ENCODE data around the gene POGLUT2. TPM values are rescaled to one million over a fixed set of nuclear protein-coding genes. Genes with fewer than 3 reads are reported as not detected.
"Not testable (repeated sequence)": the region's sequence is repeated elsewhere in the genome, so short reads cannot be mapped to it uniquely, and the experiment has no call there.

POGLUT2 gene
- total RNA-seq, 1 donor from 2014 or later: 9.3 TPM

DNA sequence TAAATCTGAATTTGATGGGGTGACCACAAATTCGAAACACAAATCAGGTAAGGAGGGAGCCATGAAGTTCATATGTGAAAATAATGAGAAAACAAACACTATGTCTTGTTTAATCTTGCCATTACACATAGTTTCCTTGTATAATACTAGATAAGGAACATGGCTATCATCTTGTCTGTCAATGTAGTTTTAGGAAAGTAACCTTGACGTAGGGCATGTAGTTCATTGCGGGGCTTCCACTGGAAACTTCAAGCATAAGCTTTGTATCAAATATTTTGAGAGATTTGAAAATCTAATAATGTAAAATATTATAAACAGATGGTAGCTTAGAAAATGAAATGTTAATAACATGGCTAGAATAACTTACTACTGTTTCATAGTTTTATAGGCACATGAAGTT is 8.9 kb upstream of the POGLUT2 start:
- no peak for DNase-seq (ENCODE audit: low read depth)

DNA sequence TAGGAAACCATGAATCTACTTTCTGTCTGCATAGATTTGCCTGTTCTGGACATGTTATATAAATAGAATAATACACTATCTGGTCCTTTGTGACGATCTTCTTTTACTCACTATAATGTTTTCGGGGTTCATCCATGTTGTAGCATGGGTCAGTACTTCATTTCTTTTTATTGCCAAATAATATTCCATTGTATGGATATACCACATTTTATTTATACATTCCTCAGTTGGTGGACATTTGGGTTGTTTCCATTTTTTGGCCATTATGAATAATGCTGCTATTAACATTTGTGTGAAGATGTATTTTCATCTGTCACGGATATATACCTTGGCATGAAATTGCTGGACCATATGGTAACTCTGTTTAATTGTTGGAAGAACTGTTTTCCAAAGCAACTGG is 6.9 kb upstream of the POGLUT2 start:
- no peak for DNase-seq (ENCODE audit: low read depth)

DNA sequence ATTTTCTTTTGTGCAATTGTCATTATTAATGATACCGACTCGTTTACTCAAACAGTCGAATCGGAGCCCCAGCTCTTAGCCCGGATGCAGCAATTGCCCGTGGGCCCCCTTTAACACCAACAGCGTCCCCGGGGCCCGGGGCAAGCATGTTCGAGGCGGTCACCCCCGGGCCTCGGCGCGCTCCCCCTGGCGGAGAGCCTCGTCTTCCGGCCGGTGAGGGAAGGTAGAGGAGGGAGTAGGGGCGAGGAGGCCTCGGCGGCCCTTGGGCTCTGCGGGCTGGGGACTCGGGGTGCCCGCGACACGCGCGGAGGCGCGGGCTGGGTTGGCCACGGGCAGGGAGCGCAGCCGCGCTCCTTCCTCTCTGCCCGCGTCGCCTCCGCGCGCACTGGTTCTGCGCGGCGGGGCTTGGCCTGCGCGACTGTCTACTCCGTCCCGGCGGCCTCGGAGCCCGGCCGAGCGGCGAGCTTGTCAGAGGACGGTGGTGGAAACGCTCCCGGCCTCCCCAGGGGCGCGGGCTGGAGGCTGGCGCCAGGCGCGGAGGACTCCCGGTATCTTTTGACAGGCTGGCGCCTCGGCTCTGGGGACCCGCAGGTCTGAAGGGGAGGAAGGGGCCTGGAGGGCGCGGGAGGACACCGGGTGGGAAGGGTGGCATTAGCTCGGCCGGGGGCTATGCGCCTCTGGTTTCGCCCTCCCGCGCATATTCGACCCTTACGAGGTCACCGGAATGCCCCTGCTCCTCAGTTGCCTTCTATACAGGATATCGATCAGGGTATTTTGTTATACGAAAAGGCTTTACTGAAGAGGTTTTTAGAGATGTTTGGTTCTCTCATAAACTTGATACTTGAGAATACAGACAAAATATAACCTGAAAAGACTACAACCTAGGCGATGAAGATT is 1.6 kb upstream of the POGLUT2 start:
- peak; percentile 89 for DNase-seq (ENCODE audit: low read depth)

DNA sequence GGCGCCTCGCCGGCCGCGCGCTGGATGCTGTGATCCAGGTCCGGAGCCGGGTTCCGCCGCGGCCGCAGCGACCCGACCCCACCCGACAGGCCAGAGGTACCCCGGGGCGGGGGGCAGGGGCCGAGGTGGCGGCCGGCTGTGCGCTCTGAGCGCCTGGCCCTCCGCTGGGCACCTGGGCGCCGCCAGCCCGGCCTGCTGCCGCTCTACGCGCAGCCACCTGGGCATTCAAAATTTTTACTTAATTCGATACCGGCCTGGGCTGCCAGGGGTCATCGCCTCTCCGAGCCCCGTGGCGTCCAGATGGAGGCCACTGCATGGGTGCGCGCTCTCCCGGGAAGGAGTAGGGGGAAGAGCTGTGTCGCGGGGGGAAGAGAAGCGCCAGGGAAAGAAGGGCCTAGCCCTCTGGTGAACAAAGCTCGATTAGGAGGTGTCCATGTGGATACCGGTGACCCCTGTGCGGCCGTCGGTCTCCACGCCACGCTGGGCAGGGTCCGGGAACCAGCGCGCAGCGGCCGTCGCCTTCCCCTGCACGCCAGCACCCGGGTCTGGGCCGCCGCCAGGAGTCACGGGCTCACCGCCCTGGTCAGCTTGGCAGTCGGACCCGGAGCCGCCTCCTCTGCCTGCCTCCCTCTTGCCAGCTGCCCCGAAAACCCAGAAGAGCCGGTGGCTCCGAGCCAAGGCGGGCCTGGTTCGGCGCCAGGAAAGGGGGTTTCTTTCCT is 809 bp upstream of the POGLUT2 start:
- DNase-seq (ENCODE audit: low read depth): no peak

DNA sequence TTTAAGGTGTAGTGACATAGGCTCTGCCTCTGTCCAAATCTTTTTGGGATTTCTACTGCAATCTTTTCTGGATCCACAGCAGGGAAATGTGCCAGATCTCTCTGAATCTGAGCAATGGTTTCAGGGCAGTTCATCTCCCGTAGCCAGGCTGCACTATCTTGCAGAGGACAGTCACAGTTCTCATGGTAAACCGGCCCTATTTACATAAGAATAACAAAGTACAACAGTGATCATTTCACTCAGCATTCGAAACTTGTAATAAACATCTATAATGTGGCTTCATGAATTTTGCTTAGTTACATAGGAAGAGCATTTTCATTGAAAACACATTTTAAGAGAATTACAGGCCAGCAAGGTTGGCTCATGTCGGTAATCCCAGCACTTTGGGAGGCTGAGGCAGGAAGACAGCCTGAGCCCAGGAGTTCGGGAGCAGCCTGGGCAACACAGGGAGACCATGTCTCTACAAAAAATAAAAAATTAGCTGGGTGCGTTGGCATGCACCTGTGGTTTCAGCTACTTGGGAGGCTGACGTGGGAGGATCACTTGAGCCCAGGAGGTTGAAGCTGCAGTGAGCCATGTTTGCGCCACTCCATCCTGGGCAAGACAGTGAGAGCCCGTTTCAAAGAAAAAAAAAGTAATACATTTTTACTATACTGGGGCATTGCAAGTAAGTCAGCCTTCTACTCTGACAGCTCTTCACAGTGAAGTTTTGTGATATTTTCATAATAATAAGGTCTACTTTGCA is 5.0 kb downstream of the POGLUT2 start:
- DNase-seq (ENCODE audit: low read depth): no peak

DNA sequence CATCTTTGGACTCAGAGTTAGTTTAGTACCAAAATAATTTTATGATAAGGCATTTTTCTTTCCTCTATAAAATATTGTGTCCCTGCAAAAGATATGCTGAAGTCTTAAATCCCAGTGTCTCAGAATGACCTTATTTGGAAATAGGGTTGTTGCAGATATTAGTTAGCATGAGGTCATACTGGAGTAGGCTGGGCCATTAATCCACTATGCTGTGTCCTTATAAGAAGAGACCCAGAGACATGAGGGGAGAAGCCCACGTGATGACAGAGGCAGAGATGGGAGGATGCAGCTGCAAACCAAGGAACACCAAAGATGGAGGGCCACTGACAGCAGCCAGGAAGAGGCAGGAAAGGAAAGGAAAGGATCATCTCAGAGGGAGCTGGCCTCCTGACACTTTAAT is 6.4 kb downstream of the POGLUT2 start:
- DNase-seq (ENCODE audit: low read depth): no peak

DNA sequence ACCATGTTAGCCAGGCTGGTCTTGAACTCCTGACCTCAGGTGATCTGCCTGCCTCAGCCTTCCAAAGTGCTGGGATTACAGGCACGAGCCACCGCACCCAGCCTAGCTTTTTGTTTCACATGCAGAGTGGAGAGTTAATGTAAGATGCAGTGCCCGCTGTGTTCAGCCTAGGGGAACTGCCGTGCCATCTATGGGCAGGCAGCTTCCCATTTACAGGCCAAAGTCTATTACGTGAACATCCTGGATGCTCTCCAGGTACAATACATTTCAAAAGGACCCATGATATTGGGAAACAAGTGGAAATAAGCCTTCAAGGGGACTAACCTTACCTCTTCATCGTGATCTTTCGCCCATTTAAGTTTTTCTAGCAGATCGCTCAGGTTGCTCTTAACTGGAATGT is 10.1 kb downstream of the POGLUT2 start:
- no peak for DNase-seq (ENCODE audit: low read depth)

- no peak for DNase-seq (ENCODE audit: low read depth)
These were observed 14.3 kb downstream of the POGLUT2 start for GRCh38 chr13:102784483-102784882.

DNA sequence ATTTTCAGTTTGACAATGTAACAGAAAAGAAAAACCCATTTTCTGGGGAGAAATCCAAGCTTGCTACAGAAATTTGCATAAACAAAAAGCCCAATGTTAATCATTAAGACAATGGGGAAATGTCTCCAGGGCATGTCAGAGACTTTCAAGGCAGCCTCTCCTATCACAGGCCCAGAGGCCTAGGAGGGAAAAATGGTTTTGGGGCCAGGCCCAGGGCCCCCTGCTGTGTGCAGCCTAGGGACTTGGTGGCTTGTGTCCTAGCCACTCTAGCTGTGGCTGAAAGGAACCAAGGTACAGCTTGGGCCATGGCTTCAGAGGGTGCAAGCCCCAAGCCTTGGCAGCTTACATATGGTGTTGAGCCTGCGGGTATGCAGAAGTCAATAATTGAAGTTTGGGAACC is 17.2 kb downstream of the POGLUT2 start:
- no peak for DNase-seq (ENCODE audit: low read depth)

- not testable (repeated sequence) for DNase-seq (ENCODE audit: low read depth)
These were observed 18.1 kb downstream of the POGLUT2 start for GRCh38 chr13:102780656-102781055.

- no peak for DNase-seq (ENCODE audit: low read depth)
These were observed 19.2 kb downstream of the POGLUT2 start for GRCh38 chr13:102779436-102780159.

GRCh38 chr13:102777736-102778135 is 21.0 kb downstream of the POGLUT2 start:
- no peak for DNase-seq (ENCODE audit: low read depth)

GRCh38 chr13:102776271-102776670 is 22.5 kb downstream of the POGLUT2 start:
- DNase-seq (ENCODE audit: low read depth): no peak

DNA sequence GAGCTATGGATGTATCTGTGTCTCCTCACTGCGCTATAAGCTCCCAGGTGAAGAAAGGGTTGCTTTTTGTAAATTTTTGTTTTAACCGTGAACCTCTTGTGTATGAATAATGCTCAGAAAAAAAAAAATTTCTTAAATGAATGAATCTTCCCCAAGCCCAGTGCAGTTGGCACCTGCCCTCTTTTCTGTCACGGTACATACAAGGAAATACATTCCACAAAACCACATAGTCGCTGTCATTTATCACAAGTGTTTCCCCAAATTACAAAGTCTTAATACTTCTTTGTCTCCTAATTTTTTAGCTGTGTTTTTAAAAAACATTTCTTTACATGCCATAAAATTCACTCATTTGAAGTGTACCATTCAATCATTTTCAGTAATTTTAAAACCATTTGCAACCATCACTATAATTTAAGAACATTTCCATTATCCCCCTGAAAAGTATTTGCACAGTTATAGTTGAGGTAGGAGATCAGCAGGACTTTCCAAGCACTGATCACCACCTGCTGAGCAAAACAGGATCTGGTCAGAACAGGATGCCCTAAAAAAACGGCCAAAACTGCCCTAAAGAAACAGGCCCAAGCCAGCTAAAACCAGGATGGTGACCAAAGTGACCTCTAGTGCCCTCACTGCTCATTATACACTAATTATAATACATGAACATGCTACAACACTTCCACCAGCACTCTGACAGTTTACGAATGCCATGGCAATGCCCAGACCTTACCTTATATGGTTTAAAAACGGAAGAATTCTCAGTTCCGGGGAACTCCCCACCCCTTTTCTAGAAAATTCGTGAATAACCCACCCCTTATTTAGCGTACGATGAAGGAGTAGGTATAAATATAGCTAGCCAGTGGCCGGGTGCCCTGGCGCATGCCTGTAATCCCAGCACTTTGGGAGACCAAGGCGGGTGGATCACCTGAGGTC is 23.9 kb downstream of the POGLUT2 start:
- DNase-seq (ENCODE audit: low read depth): no peak

- DNase-seq (ENCODE audit: low read depth): no peak
These were observed 24.6 kb downstream of the POGLUT2 start for GRCh38 chr13:102774214-102774568.

GRCh38 chr13:102773441-102774213 is 25.1 kb downstream of the POGLUT2 start, which contains the start of gene TEX30:
Gene TEX30 (minus strand): TSS chr13:102773786. CDS start chr13:102770026, 3,760 bp downstream.
- DNase-seq (ENCODE audit: low read depth): peak; percentile 86

DNA sequence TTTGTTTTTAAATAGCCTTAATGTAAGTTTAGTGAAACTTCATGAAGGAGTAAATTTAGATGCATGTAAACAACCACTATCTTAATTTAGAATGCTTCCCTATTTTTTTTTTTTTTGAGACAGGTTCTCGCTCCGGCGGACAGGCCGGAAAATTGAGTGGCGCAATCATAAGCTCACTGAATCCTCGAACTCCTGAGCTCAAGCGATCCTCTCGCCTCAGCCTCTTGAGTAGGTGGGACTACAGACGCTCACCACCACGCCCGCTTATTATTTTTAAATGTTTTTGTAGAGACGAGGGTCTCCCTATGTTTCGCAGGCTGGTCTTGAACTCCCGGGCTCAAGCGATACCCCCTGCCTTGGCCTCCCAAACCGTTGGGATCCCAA is 26.7 kb downstream of the POGLUT2 start:
- DNase-seq (ENCODE audit: low read depth): no peak

DNA sequence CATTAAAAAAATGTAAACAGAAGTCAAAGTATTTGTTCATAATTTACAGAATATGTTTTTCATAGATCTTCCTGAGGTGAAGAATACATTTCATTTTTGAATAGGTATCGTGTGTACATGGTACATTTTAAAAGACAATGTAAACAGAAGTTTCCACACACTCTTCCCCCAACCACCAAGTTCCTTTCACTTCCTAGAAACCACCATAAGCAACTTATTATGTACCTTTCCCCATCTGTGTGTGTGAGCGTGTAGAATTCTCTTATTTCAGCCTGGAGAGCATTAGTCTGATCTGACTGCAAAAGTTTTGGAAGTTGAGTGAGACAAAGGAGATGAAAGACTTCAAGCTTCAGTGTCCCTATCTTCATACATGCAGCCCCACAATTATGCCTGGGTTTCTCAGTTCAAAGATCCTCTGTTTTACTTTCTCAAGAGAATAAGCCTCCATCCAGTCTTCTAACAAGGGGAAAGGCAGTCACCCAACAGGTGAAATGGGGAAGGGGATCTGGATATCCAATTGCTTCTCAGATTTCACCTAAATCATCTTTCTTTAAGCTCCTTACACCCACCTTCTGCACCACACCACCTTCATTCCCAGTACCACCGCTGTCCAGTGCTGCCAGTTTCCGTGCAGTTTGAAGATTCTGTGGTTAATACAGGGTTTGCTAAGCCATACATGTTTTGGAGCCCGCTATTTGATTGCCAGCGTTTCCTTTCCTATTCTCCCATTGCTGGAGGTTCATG is 27.3 kb downstream of the POGLUT2 start:
- DNase-seq (ENCODE audit: low read depth): no peak

DNA sequence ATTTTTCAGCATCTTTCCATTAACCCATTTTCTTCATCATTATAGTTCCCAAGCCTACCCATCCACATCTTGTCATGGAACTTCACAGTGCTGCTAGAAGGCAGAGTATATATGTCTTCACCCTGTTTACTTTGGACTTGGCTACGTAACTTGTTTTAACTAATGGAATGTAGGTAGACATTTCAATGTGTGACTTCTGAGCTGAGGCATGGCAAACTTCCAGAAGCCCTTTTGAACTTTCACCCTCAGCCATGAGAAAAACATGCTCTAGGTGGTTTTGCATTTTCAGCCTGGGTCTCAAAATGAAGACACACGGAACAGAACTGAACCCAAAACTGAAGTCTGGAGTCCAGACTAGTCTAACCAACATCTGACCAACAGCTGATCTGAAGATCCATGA is 28.3 kb downstream of the POGLUT2 start:
- no peak for DNase-seq (ENCODE audit: low read depth)

Measured in myocyte (in vitro differentiated cells).